ENCODE data around the gene TP53I11. TPM values are rescaled to one million over a fixed set of nuclear protein-coding genes. Genes with fewer than 3 reads are reported as not detected.

Gene TP53I11
- total RNA-seq, 4 donors from 2014 or later = 5.4 to 17.2 (median 12.8) TPM

- peak overlapping the region in 1 of 4 donors; percentile 28 for H3K27ac ChIP-seq
- DNase-seq = no peak
- no peak for ATAC-seq
- no peaks in the 10 kb centered on the region for H3K9me3 ChIP-seq
- no peaks in the 10 kb centered on the region for H3K27me3 ChIP-seq
- no peak overlapping the region for H3K4me3 ChIP-seq
- intact Hi-C loops (cut with DNase I; ENCODE audit: low total_unique reads) (no loop called here), in situ Hi-C loops (cut with MboI; ENCODE audit: low sequenced_read_pairs in 4 of 4) (no loop called here)
- H3K36me3 ChIP-seq = no peaks in the 10 kb centered on the region
- TF ChIP-seq CTCF (IDR thresholded peaks at IDR 0.05 in 4 of 5, conservative IDR thresholded peaks at IDR 0.05 in 1 of 5) = no peak
- no peak for TF ChIP-seq POLR2A (IDR thresholded peaks at IDR 0.05)
- H3K4me1 ChIP-seq = peaks cover 0 to 3% of the 10 kb centered on the region in 2 donors
Observed at GRCh38 chr11:44977493-44977984, 26.9 kb upstream of the TP53I11 start.

- in situ Hi-C loops (cut with MboI; ENCODE audit: low sequenced_read_pairs in 4 of 4) = no loop called here
Observed at GRCh38 chr11:44976576-44976975, 25.9 kb upstream of the TP53I11 start.

GRCh38 chr11:44974402-44975000 is 23.8 kb upstream of the TP53I11 start:
- intact Hi-C loops (cut with DNase I; ENCODE audit: low total_unique reads) (no loop called here), in situ Hi-C loops (cut with MboI; ENCODE audit: low sequenced_read_pairs in 4 of 4) (no loop called here)
- DNase-seq = no peak
- ATAC-seq = no peak
- Histone ChIP-seq H3K36me3 (no peaks in the 10 kb centered on the region), H3K27me3 (no peaks in the 10 kb centered on the region), H3K9me3 (no peaks in the 10 kb centered on the region), H3K4me1 (no peaks in the 10 kb centered on the region), H3K4me3 (no peak overlapping the region), H3K27ac (no peak overlapping the region)
- TF ChIP-seq POLR2A (IDR thresholded peaks at IDR 0.05) = no peak
- TF ChIP-seq CTCF (IDR thresholded peaks at IDR 0.05 in 4 of 5, conservative IDR thresholded peaks at IDR 0.05 in 1 of 5) = no peak

More at GRCh38 chr11:44976576-44976975, 25.9 kb upstream of the TP53I11 start:
- H3K27ac ChIP-seq = no peak overlapping the region
- DNase-seq (no peak), ATAC-seq (no peak)
- H3K36me3 ChIP-seq = no peaks in the 10 kb centered on the region
- no peak overlapping the region for H3K4me3 ChIP-seq
- no peaks in the 10 kb centered on the region for H3K27me3 ChIP-seq
- no peaks in the 10 kb centered on the region for H3K9me3 ChIP-seq
- intact Hi-C loops (cut with DNase I; ENCODE audit: low total_unique reads) = no loop called here
- peaks cover 0 to 3% of the 10 kb centered on the region in 2 donors for H3K4me1 ChIP-seq
- no peak for TF ChIP-seq POLR2A (IDR thresholded peaks at IDR 0.05)

- Histone ChIP-seq H3K27ac (no peak overlapping the region), H3K27me3 (no peaks in the 10 kb centered on the region), H3K9me3 (no peaks in the 10 kb centered on the region), H3K4me3 (no peak overlapping the region), H3K4me1 (no peaks in the 10 kb centered on the region), H3K36me3 (no peaks in the 10 kb centered on the region)
- no peak for ATAC-seq
- intact Hi-C loops (cut with DNase I; ENCODE audit: low total_unique reads) = no loop called here
- no peak for DNase-seq
- in situ Hi-C loops (cut with MboI; ENCODE audit: low sequenced_read_pairs in 4 of 4) = no loop called here
- TF ChIP-seq POLR2A (IDR thresholded peaks at IDR 0.05) (no peak), CTCF (IDR thresholded peaks at IDR 0.05 in 4 of 5, conservative IDR thresholded peaks at IDR 0.05 in 1 of 5) (no peak)
Observed at GRCh38 chr11:44973632-44974401, 23.1 kb upstream of the TP53I11 start.

- H3K27ac ChIP-seq = no peak overlapping the region
- H3K9me3 ChIP-seq = no peaks in the 10 kb centered on the region
- intact Hi-C loops (cut with DNase I; ENCODE audit: low total_unique reads) = no loop called here
- no peaks in the 10 kb centered on the region for H3K4me1 ChIP-seq
- H3K27me3 ChIP-seq = no peaks in the 10 kb centered on the region
- H3K36me3 ChIP-seq = no peaks in the 10 kb centered on the region
- no peak overlapping the region for H3K4me3 ChIP-seq
- ATAC-seq (no peak), DNase-seq (no peak)
- in situ Hi-C loops (cut with MboI; ENCODE audit: low sequenced_read_pairs in 4 of 4) = no loop called here
- TF ChIP-seq POLR2A (IDR thresholded peaks at IDR 0.05) (no peak), CTCF (IDR thresholded peaks at IDR 0.05 in 4 of 5, conservative IDR thresholded peaks at IDR 0.05 in 1 of 5) (no peak)
Observed at GRCh38 chr11:44972746-44973435, 22.2 kb upstream of the TP53I11 start.

Measured in gastrocnemius medialis (tissue), 4 donors.